Neutrophil (primary cell): ENCODE measurements around the gene RPUSD3.
A peak's percentile ranks its signal among the peaks of the same experiment; 100 is the strongest.

Source experiments
- H3K27ac ChIP-seq: fragments of 200-600 bp; sonication (generic); 2 replicates; pipeline ENCODE4 v1.5.1; 2016; ENCODE audit warnings: mild to moderate bottlenecking, moderate library complexity
- H3K27me3 ChIP-seq: fragments of 200-600 bp; sonication (generic); 2 replicates; pipeline ENCODE4 v1.6.0; 2016; ENCODE audit warnings: mild to moderate bottlenecking
- H3K36me3 ChIP-seq: fragments of 200-600 bp; sonication (generic); 2 replicates; pipeline ENCODE4 v1.5.1; 2017
- H3K4me1 ChIP-seq, 2 experiments: fragments of 200-600 bp in 1 of 2; sonication (generic) in 1 of 2; 1 replicate in 1 of 2; 2 replicates in 1 of 2; pipeline versions ENCODE4 v1.5.1 to v1.6.1; 2013 to 2016; ENCODE audit warnings: low read depth in 1 of 2, low read length in 1 of 2, mild to moderate bottlenecking in 1 of 2, moderate library complexity in 1 of 2; ENCODE audit not compliant: control insufficient read depth in 1 of 2, insufficient read depth in 1 of 2
- H3K4me3 ChIP-seq, 2 experiments: fragments of 200-600 bp in 1 of 2; sonication (generic) in 1 of 2; 1 replicate in 1 of 2; 2 replicates in 1 of 2; pipeline ENCODE4 v1.5.1; 2013 to 2016; ENCODE audit warnings: low read depth in 1 of 2, low read length in 1 of 2, mild to moderate bottlenecking in 1 of 2, moderate library complexity in 1 of 2
- H3K9me3 ChIP-seq: fragments of 200-600 bp; sonication (generic); 2 replicates; pipeline ENCODE4 v1.5.1; 2016
- TF ChIP-seq, protein P1 (sequence below): fragments of 200-600 bp; sonication (generic); IDR thresholded peaks from 2 replicates; pipeline ENCODE4 v1.5.1; 2016; ENCODE audit warnings: antibody characterized with exemption

RPUSD3 gene

DNA sequence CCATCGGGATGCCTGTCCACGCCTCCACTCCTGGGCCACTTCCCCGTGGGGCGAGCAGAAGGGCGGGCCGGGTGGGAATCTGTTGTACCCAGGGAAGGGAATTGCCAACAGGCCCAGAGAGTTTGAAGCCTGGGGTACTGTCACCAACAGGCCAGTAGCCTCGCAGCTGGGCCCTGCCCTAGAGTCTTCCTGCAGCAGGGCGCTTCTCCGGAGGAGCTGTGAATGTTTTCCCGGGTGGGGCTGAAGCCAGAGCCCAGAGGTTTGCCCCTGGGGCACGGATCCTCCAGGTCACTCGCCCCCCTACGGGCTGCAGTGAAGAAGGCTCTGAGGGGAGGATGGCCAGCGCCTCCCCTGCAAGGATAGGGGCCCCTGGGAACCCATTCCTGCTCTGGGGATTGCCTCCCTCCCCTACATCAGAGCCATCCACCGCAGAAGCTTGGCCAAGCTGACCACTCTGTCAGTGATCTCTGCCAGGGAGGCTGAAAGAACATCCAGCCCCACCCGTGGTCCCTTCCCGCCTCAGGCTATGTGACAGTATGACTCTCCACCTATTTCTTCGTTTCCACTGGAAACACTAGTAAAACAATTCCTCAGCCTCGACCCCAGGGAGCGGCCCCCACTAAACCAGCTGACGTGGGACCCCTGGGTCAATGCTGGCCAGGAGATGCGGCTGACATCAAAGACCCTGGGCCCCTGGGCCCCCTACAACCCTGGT lies 19.4 kb upstream of the RPUSD3 start:
- Histone ChIP-seq H3K27ac (no peak overlapping the region), H3K36me3 (no peaks in the 10 kb centered on the region), H3K4me1 (peaks cover 20 to 25% of the 10 kb centered on the region in 2 experiments), H3K9me3 (no peaks in the 10 kb centered on the region), H3K27me3 (no peaks in the 10 kb centered on the region), H3K4me3 (peak overlapping the region; percentile 59 to 70)
- TF ChIP-seq, protein P1, sequence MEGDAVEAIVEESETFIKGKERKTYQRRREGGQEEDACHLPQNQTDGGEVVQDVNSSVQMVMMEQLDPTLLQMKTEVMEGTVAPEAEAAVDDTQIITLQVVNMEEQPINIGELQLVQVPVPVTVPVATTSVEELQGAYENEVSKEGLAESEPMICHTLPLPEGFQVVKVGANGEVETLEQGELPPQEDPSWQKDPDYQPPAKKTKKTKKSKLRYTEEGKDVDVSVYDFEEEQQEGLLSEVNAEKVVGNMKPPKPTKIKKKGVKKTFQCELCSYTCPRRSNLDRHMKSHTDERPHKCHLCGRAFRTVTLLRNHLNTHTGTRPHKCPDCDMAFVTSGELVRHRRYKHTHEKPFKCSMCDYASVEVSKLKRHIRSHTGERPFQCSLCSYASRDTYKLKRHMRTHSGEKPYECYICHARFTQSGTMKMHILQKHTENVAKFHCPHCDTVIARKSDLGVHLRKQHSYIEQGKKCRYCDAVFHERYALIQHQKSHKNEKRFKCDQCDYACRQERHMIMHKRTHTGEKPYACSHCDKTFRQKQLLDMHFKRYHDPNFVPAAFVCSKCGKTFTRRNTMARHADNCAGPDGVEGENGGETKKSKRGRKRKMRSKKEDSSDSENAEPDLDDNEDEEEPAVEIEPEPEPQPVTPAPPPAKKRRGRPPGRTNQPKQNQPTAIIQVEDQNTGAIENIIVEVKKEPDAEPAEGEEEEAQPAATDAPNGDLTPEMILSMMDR = no peak

DNA sequence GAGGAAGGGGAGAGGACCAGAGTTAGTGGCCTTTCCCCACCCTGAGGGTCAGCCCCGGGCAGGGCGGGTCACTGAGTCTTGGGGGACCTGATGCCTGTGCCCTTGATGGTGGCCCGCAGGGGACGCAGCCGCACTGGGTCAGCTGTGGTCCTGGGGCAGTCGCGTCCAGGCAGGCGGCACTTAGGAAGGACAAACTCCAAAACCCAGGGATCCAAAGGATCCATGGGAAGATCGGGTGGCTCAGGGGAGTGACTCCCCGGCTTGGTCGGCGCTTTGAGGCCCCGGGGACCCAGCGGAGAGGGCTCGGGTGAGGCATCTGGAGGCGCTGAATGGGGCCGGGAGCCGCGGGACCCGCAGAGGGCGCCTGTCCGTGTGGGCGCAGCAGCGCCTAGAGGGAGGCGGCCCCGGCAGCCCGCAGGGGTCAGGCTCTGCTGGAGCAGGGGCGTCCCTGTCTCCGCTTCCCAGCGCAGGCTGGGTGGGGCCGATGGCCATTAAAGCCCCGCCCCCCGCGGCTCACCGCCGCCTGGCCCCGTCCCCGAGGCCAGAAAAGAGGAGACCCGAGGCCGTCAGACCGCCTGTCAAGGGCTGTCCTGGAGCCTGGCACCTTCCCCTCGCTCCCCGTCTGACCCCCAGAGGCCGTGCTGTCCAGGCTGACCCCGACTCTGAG lies 18.7 kb upstream of the RPUSD3 start:
- Histone ChIP-seq H3K27ac (no peak overlapping the region), H3K9me3 (no peaks in the 10 kb centered on the region), H3K36me3 (no peaks in the 10 kb centered on the region), H3K4me3 (peak overlapping the region; percentile 59 to 70), H3K4me1 (peaks cover 20 to 25% of the 10 kb centered on the region in 2 experiments), H3K27me3 (no peaks in the 10 kb centered on the region)
- TF ChIP-seq, protein P1 = peak; percentile 6

DNA sequence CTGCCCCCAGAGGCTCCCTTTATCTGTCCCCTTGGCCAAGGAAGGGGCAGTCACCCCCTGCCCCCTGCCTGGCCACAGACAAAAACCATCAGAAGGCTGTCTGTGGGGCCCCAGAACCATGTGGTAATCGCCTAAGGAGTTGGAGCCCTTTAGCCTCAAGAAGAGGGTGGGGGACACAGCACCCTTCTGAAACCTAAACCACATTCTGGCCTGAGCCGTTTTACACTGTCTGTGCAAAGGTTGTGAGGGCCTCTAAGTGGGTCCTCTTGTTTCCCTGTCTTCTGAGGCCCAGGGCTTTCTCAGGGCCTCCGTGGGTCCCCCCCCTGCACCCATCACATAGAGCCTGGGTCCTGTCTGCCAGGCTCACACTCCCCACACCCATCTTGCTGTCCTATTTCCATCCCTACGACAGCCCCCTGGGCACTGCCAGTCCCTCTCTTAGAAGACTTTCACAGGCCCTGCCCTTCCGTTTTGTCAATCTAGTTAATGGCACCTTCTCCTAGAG lies 17.9 kb upstream of the RPUSD3 start:
- H3K27me3 ChIP-seq = no peaks in the 10 kb centered on the region
- H3K36me3 ChIP-seq = no peaks in the 10 kb centered on the region
- H3K9me3 ChIP-seq = no peaks in the 10 kb centered on the region
- no peak overlapping the region for H3K27ac ChIP-seq
- TF ChIP-seq, protein P1 = no peak
- H3K4me1 ChIP-seq = peaks cover 20 to 25% of the 10 kb centered on the region in 2 experiments
- H3K4me3 ChIP-seq = no peak overlapping the region

DNA sequence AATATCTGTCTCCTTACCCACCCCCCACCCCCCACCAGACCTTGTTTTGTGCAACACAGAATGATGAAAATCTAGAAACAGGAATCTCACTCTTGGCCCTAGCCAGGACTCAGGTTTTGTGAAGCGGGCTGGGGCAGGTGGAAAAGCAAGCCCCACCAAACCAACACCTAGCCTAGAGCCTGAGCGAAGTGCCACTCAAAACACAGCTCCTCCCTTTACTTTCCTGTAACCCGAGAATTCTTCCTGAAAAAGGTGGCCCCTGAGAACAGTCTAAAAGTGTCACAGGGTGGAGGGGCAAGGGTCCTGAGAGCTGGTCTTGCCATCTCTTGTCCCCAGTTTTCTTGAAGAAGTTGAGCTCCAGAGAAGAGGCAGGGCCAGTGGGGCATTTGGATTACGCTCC lies 17.4 kb upstream of the RPUSD3 start:
- Histone ChIP-seq H3K9me3 (no peaks in the 10 kb centered on the region), H3K4me1 (peaks cover 20 to 25% of the 10 kb centered on the region in 2 experiments), H3K4me3 (no peak overlapping the region), H3K36me3 (no peaks in the 10 kb centered on the region), H3K27ac (no peak overlapping the region), H3K27me3 (no peaks in the 10 kb centered on the region)
- TF ChIP-seq, protein P1 = no peak

DNA sequence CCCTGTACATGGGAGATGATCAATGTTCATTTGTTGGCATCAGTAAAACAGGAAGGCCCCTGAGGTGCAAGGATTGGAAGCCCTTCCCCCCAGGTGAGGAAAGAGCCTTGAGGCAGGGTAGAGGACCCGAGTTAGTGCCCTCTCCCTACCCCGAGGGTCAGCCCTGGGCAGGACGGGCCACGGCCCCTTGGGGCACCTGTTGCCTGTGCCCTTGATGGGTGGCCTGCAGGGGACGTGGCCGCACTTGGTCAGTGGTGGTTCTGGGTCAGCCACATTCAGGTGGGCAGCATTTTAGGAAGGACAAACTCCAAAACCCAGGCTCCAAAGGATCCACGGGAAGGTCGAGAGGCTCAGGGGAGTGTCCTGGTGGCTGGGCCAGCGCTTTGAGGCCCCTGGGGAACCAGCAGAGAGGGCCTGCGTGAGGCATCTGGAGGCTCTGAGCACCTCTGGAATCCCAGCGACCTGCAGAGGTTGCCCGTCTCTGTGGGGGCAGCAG lies 15.8 kb upstream of the RPUSD3 start:
- TF ChIP-seq, protein P1 = no peak
- no peak overlapping the region for H3K27ac ChIP-seq
- H3K27me3 ChIP-seq = no peaks in the 10 kb centered on the region
- no peaks in the 10 kb centered on the region for H3K9me3 ChIP-seq
- H3K4me3 ChIP-seq = no peak overlapping the region
- no peaks in the 10 kb centered on the region for H3K36me3 ChIP-seq
- H3K4me1 ChIP-seq = peaks cover 16 to 19% of the 10 kb centered on the region in 2 experiments
